GM20000 (cell line): ENCODE results near the gene KLF11.

ENCODE experiments used
- DNase-seq: peaks from one replicate; pipeline ENCODE4 v3.0.0; 2012; ENCODE audit warnings: low spot score
- TF ChIP-seq, protein P1 (sequence below): IDR thresholded peaks from 2 replicates; pipeline ENCODE4 v1.5.1; 2012; ENCODE audit warnings: mild to moderate bottlenecking, control low read depth; ENCODE audit errors: extremely low read depth, missing control alignments

The KLF11 gene

DNA sequence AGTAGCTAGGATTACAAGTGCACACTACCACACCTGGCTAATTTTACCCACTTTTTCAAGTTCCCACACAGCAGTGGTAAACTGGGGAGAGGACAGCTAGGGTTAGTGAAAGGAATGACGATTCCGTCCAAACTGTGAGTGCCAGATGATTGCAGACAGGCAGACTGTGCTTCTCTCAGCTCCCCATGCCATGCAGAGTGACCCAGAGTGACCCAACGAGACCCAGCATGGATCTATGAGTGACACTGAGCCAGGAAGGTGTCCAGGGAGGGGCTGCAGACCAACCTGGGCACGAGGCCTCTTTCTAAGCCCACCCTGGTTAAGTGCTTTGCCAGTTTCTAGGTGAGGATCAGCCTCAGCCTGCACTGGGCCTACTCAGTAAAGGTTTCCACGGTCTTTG, 7.7 kb upstream of the KLF11 start:
- TF ChIP-seq, protein P1, sequence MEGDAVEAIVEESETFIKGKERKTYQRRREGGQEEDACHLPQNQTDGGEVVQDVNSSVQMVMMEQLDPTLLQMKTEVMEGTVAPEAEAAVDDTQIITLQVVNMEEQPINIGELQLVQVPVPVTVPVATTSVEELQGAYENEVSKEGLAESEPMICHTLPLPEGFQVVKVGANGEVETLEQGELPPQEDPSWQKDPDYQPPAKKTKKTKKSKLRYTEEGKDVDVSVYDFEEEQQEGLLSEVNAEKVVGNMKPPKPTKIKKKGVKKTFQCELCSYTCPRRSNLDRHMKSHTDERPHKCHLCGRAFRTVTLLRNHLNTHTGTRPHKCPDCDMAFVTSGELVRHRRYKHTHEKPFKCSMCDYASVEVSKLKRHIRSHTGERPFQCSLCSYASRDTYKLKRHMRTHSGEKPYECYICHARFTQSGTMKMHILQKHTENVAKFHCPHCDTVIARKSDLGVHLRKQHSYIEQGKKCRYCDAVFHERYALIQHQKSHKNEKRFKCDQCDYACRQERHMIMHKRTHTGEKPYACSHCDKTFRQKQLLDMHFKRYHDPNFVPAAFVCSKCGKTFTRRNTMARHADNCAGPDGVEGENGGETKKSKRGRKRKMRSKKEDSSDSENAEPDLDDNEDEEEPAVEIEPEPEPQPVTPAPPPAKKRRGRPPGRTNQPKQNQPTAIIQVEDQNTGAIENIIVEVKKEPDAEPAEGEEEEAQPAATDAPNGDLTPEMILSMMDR, result no peak
- no peak for DNase-seq

DNA sequence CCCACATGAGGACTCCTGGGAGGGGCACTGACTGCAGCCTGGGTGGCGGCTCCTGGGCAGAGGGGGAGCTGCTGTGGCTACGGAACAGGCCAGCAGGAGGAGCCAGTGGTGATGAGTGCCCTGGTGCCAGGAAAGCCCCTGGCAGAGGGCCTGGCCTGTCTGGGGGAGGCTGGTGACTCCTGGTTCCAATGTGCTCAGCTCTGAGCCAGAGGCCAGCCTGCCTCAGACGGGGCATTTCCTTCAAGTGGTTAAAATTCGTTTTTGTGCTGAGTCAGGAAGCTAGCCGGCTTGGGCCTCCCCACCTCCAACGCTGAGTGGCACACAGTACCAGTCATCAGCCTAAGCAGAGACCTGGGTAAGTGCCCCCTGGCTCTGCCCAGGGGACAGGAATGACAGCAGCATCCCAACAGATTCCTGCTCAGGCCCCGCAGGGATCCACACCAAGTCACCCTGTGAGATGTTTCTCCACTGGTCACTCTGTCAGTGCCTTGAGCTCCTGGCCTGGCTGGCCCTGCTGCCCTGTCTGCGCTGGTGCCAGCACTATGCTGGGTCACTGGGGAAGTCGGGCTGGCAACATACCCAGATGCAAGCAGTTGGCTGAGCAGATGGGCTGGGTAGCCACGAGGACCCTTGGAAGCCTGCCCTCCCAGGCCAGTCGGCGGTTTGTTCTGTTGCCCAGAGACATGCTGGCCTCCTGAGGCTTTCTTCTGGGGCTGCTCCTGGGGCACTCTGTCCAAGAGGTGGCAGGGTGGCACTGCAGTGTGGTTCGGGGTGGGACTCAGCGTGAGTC, 7.1 kb upstream of the KLF11 start:
- no peak for DNase-seq
- TF ChIP-seq, protein P1, result peak; percentile 18

GRCh38 chr2:10038123-10038522, 5.2 kb upstream of the KLF11 start:
- TF ChIP-seq, protein P1, result no peak
- no peak for DNase-seq

DNA sequence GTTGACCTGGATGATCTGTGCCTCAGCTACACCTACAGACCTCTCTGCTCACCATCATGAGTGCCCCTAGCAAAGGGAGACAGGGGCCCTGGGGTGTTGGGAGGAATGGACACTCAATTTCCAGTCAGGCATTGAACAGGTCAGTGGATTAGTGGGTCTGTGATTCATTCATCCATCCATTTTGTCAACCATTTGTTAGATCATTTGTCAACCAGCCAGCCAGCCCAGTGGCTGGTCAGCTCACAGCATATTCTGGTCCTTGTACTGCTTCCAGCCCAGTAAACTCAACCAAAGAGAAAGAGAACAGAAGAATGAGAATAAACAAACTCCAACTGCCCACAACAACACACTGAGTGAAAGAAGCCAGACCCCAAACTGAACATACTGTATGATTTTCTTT, 4.6 kb upstream of the KLF11 start:
- no peak for DNase-seq

GRCh38 chr2:10039658-10040410, 3.5 kb upstream of the KLF11 start:
- TF ChIP-seq, protein P1, result no peak
- no peak for DNase-seq

More for the DNA sequence above, 4.6 kb upstream of the KLF11 start:
- TF ChIP-seq, protein P1, result no peak

- TF ChIP-seq, protein P1, result no peak
- no peak for DNase-seq
These were observed 1.6 kb upstream of the KLF11 start for GRCh38 chr2:10041711-10042110.

DNA sequence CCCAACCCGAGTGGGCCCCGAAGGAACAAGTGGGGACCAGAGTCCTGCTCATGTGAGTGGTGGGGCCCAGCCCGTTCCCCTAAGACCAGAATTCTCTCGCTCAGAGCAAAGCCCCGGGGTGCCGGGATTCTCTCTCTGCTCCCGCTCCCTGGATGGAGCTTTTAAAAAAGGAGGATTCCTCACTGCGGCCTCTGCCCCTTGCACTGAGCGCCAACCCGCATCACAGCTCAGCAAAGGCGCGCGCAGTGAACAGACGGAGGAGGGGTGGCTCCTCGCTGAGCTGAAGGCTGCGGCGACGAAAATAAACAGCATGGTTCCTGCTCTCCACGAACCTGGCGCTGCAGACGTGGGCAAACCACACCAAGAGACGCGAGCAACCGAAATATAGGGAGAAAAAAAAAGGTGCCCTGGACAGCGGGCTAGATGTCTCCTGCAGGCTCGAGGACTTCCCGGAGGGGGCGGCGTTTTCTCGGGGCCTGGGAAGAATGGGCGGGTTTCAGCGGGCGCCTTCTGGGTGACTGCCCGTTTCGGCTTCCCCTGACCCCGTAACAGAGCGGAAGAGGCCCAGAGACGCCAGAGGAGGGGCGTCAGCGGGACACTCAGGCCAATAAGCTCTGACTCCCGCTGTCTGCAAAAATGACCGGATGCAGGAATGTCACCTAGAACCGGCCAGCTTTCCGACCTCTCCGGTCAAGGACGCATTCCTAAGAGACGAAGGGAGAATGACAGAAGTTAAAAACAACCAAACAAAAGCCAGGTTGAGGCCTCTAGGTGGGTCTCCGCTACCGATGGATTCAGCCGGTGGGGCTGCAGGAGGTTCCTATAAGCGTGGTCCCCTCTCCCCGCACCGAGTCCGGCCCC, 819 bp upstream of the KLF11 start:
- TF ChIP-seq, protein P1, result no peak
- peak; percentile 50 for DNase-seq
